NCI-H2227 treated with DMSO at 0.1 percent for 48 hours (cell line): ENCODE measurements around the gene ABL1.
A peak's percentile ranks its signal among the peaks of the same experiment; 100 is the strongest.

ENCODE experiments used
- DNase-seq: peaks from one replicate; lab custom pipeline; 2025; lab: John Stamatoyannopoulos, UW

ABL1 gene

GRCh38 chr9:130849356-130849755 is 14.3 kb downstream of the ABL1 start:
- no peak for DNase-seq

DNA sequence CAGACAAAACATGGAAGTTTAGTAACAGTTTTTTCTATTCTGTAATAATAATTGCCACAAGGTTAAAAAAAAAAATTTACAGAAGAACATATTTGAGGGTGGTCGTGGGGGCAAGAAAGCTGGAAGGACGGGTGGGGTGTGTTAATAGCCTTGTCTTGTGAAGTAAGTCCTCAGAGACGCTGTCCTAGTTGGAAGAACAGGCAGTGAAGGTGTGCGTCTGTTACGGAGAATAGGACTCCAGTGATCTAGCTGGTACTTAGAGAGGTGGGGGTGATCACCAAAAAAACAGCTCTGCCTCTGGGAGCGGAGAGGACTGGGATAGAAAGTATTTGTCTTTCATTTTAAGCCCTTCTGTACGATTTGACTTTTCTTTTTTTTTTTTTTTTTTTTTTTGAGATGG is 17.7 kb downstream of the ABL1 start:
- no peak for DNase-seq

DNA sequence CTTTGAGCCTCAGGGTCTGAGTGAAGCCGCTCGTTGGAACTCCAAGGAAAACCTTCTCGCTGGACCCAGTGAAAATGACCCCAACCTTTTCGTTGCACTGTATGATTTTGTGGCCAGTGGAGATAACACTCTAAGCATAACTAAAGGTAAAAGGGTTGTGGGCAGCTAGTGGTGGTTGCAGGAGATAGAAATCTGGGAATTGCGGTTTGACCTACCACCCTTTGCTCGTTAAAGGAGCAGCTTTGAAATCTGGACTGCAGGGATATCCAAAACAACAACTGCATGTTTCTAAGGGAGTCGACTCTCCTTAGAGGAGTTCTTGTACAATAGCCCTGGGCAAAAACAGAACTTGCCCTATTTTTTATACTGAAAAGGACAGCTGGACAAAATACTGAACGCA is 19.0 kb downstream of the ABL1 start:
- DNase-seq: no peak

DNA sequence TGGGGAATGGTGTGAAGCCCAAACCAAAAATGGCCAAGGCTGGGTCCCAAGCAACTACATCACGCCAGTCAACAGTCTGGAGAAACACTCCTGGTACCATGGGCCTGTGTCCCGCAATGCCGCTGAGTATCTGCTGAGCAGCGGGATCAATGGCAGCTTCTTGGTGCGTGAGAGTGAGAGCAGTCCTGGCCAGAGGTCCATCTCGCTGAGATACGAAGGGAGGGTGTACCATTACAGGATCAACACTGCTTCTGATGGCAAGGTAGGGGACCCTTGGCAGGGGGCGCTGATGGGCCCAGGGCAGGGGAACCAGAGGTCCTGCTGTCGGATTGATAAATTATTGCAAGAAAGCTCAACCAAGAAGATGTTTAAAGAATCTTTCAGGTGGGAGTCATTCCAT is 19.8 kb downstream of the ABL1 start:
- DNase-seq: no peak

DNA sequence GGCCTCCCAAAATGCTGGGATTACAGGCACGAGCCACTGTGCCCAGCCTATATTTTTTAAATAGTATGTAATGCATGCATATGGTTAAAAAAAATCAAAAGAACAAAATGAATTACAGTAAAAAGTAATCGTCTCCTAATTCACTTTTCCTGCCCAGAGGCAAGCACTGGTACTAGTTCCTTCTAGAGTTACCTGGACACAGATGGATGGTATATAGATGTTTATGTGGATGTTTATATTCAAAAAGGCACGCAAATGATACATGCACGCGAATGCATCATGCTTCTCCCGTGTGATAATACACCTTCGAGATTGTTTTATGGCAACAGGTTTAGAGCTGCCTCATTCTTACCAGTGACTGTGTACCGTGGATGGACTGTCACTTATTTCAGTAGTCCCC is 21.4 kb downstream of the ABL1 start:
- no peak for DNase-seq

GRCh38 chr9:130857864-130858738 is 23.0 kb downstream of the ABL1 start:
- DNase-seq: no peak

- no peak for DNase-seq
Observed at GRCh38 chr9:130858739-130859705, 24.0 kb downstream of the ABL1 start.

GRCh38 chr9:130860458-130861316 is 25.6 kb downstream of the ABL1 start:
- no peak for DNase-seq

- no peak for DNase-seq
Observed at GRCh38 chr9:130861372-130862180, 26.5 kb downstream of the ABL1 start.

- DNase-seq: no peak
Observed at GRCh38 chr9:130862217-130862616, 27.2 kb downstream of the ABL1 start.

- DNase-seq: no peak
Observed at GRCh38 chr9:130862747-130863146, 27.7 kb downstream of the ABL1 start.

DNA sequence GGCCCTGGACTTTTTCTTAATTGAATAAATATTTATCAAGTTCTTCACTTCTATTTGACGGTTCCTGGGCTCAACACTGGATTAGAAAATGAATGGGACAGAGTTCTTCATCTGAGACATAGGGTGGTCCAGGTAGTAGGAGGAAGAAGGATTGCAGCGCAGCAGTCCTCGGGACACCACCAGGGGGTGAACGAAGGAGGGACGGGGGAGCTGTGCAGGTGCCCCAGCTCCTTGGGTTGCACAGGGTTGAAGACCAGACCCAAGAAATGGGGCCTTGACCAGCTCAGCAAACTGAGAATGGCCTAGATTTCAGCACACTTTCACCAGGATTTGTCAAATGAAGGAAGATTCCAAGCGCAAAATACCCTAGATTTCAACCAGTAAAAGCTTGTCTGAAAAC is 29.5 kb downstream of the ABL1 start:
- no peak for DNase-seq

DNA sequence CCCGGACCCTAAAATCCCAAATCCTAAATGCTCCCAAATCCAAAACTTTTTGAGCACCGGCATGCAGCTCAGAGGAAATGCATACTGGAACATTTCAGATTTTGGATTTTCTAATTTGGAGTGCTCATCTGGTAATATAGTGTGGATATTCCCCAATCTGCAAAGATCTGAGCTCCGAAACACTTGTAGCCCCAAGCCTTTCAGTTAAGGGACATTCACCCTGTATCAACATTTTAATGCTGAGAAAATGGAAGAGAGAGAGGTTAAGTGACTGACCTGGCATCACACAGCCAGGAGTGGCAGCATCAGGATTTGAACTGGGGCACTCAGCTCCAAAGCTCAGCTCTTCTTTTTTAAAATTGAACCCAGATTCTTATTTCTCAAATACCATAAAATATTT is 30.9 kb downstream of the ABL1 start:
- no peak for DNase-seq

GRCh38 chr9:130866474-130866965 is 31.5 kb downstream of the ABL1 start:
- peak; percentile 69 for DNase-seq

DNA sequence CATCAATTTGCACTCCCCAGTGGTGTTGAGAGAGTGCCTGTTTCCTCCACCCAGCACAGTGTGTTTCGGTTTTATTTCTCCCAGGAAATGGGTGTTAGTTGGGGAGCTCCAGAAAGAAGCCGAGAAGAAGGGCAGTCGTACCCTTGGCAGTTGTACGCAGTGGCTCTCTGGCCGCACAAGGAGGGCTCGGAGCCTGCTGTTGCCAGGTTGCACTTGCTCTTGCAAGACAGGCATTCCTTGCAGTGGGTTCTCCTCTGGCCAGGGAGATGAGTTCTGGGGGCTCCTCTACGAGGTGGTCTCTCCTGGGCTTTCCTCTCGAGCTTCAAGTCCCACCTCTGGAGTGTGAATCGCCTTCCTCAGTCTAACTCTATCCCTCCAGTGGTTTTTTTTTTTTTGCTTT is 32.5 kb downstream of the ABL1 start:
- DNase-seq: no peak

DNA sequence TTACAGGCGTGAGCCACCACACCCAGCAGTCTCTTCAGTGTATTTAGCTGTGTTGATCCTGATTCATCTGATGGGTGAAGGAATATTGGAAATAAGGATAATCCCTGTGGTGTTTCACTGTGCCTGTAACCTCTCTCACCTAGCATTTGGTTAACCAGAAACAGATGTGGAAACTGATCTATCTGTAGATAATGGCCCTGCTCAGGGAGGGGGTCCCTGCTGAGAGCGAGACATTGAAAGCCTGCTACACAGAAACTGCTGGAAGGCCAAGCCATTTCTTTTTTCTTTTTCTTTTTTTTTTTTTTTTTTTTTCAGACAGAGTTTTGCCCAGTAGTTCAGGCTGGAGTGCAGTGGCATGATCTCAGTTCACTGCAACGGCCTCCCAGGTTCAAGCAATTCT is 33.2 kb downstream of the ABL1 start:
- DNase-seq: no peak

DNA sequence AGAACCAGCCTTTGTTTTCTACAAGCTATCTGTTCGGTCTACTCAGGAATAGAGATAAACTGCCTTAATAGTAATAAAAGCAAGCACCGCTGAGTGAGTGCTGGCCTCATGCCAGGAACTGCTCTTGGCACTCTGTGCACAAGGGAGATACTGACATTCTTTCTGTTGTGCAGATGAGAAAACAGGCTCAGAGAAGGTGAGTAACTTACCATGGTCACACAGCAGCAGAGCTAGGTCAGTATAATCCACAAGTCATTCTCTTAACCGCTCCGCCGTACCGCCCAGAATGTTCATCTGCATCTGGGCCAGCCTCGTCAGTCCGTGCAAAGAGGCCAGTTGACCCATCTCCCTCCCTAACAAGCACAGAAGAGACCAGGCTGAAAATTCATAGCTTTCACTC is 34.2 kb downstream of the ABL1 start:
- DNase-seq: no peak

- no peak for DNase-seq
Observed at GRCh38 chr9:130870491-130871381, 35.7 kb downstream of the ABL1 start.

DNA sequence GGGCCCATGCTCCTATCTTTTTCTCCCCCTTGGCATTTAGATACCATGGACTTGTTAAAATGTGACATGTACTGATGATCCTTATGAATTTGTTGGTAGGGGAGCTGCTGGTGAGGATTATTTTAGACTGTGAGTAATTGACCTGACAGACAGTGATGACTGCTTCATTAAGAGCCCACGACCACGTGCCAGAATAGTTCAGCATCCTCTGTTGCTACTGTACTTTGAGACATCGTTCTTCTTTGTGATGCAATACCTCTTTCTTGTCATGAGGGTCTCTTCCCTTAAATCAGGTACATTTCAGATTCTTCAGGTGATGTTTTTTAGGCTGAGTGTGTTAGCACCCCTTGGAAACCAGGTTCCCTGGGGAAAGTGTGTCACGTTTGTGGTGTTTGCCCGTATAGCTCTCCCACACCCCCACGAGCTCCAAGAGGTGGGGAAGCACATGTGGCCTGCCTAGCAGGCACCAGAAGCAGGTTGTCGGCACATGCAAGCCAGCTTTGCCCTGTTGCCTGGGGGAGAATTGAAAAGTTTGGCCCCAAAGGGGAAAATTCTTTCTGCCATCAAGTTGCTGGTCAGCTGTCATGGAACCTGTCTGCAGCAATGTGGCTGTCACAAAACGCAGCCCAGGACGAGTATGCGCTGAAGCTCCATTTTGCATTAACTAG is 36.5 kb downstream of the ABL1 start:
- no peak for DNase-seq
